DND-41 (cell line): ENCODE results near the gene STARD3.

Experiments
- ATAC-seq: fragments of 200-7000 bp; cut with Tn5 transposase; 3 replicates; pipeline ENCODE4 v1.9.1; 2021; ENCODE audit warnings: low read depth; ENCODE audit not compliant: insufficient read depth
- DNase-seq: peaks from one replicate; pipeline ENCODE4 v3.0.0-alpha.2; 2020
- H2AFZ ChIP-seq: 2 replicates; pipeline ENCODE4 v1.6.0; 2012; ENCODE audit warnings: low read depth, low read length
- H3K27ac ChIP-seq: 2 replicates; pipeline ENCODE4 v1.5.1; 2012; ENCODE audit warnings: low read length, inconsistent platforms
- H3K27me3 ChIP-seq: fragments of 200-600 bp; sonication (generic); 2 replicates; pipeline ENCODE4 v1.6.0; 2012; ENCODE audit warnings: low read length, mild to moderate bottlenecking, inconsistent platforms; ENCODE audit not compliant: insufficient read depth, poor library complexity
- H3K36me3 ChIP-seq: 2 replicates; pipeline ENCODE4 v1.5.1; 2012; ENCODE audit warnings: low read length, inconsistent platforms; ENCODE audit not compliant: insufficient read depth
- H3K4me1 ChIP-seq: 2 replicates; pipeline ENCODE4 v1.5.1; 2012; ENCODE audit warnings: mild to moderate bottlenecking, low read length; ENCODE audit not compliant: insufficient read depth
- H3K4me2 ChIP-seq: 2 replicates; pipeline ENCODE4 v1.6.0; 2012; ENCODE audit warnings: mild to moderate bottlenecking, moderate library complexity, low read length, inconsistent platforms; ENCODE audit not compliant: insufficient read depth
- H3K4me3 ChIP-seq, 2 experiments: fragments of 200-600 bp in 1 of 2; shearing (Covaris generic) in 1 of 2; 2 replicates each; pipeline ENCODE4 v1.5.1; 2012 to 2016; ENCODE audit warnings: inconsistent platforms in 2 of 2, low read length in 2 of 2, mild to moderate bottlenecking in 2 of 2, low read depth in 1 of 2, moderate library complexity in 1 of 2
- H3K79me2 ChIP-seq: 2 replicates; pipeline ENCODE4 v1.6.0; 2012; ENCODE audit warnings: low read length, inconsistent platforms; ENCODE audit not compliant: insufficient read depth
- H3K9ac ChIP-seq: 2 replicates; pipeline ENCODE4 v1.6.0; 2012; ENCODE audit warnings: low read depth, mild to moderate bottlenecking, inconsistent platforms, low read length, moderate library complexity
- H3K9me3 ChIP-seq: 2 replicates; pipeline ENCODE4 v1.5.1; 2012; ENCODE audit warnings: low read length, moderate library complexity, mild to moderate bottlenecking, inconsistent platforms; ENCODE audit not compliant: insufficient read depth, severe bottlenecking
- H4K20me1 ChIP-seq: 2 replicates; pipeline ENCODE4 v1.6.0; 2012; ENCODE audit warnings: low read length; ENCODE audit not compliant: insufficient read depth
- EZH2 ChIP-seq: IDR thresholded peaks from 3 replicates; pipeline ENCODE4 v1.6.1; 2012; ENCODE audit warnings: borderline replicate concordance, low read depth, mild to moderate bottlenecking, moderate library complexity, low read length, inconsistent platforms; ENCODE audit not compliant: severe bottlenecking
- TF ChIP-seq, protein P1 (sequence below): IDR thresholded peaks from 2 replicates; pipeline ENCODE4 v1.5.1; 2012; ENCODE audit warnings: borderline replicate concordance, low read length, moderate library complexity, mild to moderate bottlenecking; ENCODE audit not compliant: poor library complexity, severe bottlenecking; ENCODE audit errors: extremely low read depth

Gene STARD3

DNA sequence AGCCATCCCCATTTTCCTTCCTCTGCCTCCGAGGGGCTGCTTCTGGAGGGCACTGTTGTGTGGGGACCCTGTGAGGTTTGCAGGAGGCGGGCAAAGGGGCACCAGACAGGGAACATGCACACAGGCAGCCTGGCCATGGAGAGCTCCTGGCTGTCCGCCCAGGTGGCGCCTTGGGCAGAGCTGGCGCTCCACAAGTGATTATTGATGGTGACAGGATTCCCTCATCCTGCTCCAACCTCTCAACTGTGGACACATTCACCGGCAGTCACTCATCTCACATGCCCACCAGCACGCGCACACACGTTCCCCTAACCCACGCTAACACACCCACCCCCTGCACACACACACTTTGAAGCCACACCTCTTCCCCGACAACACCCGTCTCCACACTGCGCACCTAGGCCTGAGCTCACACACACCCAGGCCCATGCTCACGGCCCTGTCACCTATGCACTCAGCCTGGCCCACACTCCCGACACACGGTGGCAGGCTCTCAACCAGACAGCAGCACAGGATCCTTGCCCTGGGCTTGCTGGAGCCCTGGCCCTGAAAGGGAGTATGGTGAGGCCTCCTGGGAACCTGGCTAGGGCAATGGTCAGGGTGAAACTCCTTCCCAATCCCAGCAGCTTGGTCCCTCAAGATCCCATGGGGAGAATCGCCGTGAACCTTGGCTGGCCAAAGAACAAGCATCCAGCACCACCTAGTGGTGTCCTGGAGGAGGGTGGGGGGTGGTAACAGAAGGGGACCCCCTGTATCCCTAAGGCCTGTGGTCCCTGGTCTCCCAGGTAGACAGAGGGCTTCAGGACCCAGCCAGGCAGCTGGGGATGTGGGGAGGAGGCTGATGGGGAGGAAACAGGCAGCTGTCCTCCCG, 34.9 kb downstream of the STARD3 start:
- ATAC-seq (peak; percentile 52; the same call in 1 of the 3 replicates), DNase-seq (peak; percentile 17)
- no peak for TF ChIP-seq EZH2
- TF ChIP-seq, protein P1, sequence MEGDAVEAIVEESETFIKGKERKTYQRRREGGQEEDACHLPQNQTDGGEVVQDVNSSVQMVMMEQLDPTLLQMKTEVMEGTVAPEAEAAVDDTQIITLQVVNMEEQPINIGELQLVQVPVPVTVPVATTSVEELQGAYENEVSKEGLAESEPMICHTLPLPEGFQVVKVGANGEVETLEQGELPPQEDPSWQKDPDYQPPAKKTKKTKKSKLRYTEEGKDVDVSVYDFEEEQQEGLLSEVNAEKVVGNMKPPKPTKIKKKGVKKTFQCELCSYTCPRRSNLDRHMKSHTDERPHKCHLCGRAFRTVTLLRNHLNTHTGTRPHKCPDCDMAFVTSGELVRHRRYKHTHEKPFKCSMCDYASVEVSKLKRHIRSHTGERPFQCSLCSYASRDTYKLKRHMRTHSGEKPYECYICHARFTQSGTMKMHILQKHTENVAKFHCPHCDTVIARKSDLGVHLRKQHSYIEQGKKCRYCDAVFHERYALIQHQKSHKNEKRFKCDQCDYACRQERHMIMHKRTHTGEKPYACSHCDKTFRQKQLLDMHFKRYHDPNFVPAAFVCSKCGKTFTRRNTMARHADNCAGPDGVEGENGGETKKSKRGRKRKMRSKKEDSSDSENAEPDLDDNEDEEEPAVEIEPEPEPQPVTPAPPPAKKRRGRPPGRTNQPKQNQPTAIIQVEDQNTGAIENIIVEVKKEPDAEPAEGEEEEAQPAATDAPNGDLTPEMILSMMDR: peak; percentile 62
- H3K4me1 ChIP-seq: no peaks in the 10 kb centered on the region
- no peak overlapping the region for H3K4me2 ChIP-seq
- H3K36me3 ChIP-seq: 0 out of 2 replicates have a peak, but pooled peaks cover 5% of the 10 kb centered on the region
- H3K27ac ChIP-seq: no peak overlapping the region
- no peak overlapping the region for H2AFZ ChIP-seq
- no peaks in the 10 kb centered on the region for H3K27me3 ChIP-seq
- H3K79me2 ChIP-seq: no peaks in the 10 kb centered on the region
- H3K4me3 ChIP-seq: no peak overlapping the region
- H4K20me1 ChIP-seq: 0 out of 2 replicates have a peak, but pooled peaks cover 3% of the 10 kb centered on the region
- H3K9ac ChIP-seq: no peak overlapping the region
- H3K9me3 ChIP-seq: no peaks in the 10 kb centered on the region

- Histone ChIP-seq H3K4me2 (no peak overlapping the region), H3K79me2 (no peaks in the 10 kb centered on the region), H3K9ac (no peak overlapping the region), H3K27ac (no peak overlapping the region), H4K20me1 (0 out of 2 replicates have a peak, but pooled peaks cover 3% of the 10 kb centered on the region), H3K27me3 (no peaks in the 10 kb centered on the region), H2AFZ (no peak overlapping the region), H3K4me1 (no peaks in the 10 kb centered on the region), H3K9me3 (no peaks in the 10 kb centered on the region), H3K36me3 (0 out of 2 replicates have a peak, but pooled peaks cover 5% of the 10 kb centered on the region), H3K4me3 (no peak overlapping the region)
- TF ChIP-seq, protein P1: no peak
- TF ChIP-seq EZH2: no peak
- ATAC-seq (no peak), DNase-seq (no peak)
Measured at GRCh38 chr17:39672522-39673334, 35.8 kb downstream of the STARD3 start.

- DNase-seq: no peak
- Histone ChIP-seq H2AFZ (no peak overlapping the region), H3K9ac (no peak overlapping the region), H3K27ac (no peak overlapping the region), H3K4me1 (no peaks in the 10 kb centered on the region), H3K4me3 (no peak overlapping the region), H4K20me1 (0 out of 2 replicates have a peak, but pooled peaks cover 3% of the 10 kb centered on the region), H3K27me3 (no peaks in the 10 kb centered on the region), H3K79me2 (no peaks in the 10 kb centered on the region), H3K4me2 (no peak overlapping the region), H3K36me3 (0 out of 2 replicates have a peak, but pooled peaks cover 5% of the 10 kb centered on the region), H3K9me3 (no peaks in the 10 kb centered on the region)
- no peak for ATAC-seq
- no peak for TF ChIP-seq EZH2
- TF ChIP-seq, protein P1: no peak
Measured at GRCh38 chr17:39673335-39674081, 36.6 kb downstream of the STARD3 start.
